HG02623 (cell line): ENCODE data around the gene EGFL7.
"Not testable (repeated sequence)": the region's sequence is repeated elsewhere in the genome, so short reads cannot be mapped to it uniquely, and the experiment has no call there.

Experiments used
- ATAC-seq: cut with Tn5 transposase; IDR thresholded peaks from one replicate; pipeline ENCODE4 v1.9.1; 2021; ENCODE audit warnings: moderate library complexity; ENCODE audit not compliant: unreplicated experiment

Gene EGFL7

DNA sequence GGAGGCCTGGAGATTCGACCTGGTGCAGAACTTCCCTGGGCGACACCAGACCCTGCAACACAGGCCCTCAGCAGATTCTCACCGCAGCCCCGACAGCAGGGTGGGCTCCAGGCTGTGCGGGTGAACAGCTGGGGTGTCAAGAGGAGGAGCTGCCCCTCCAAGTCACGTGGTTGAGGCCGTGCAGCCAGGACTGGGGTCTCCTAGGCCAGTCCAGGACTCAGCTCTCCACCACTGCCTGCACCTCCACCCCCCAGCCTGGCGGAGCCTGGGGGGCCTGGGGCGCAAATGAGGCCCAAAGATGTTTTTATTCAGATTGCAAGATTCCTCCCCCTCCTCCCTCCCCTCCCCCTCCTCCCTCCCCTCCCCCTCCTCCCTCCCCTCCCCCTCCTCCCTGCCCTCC lies 33.8 kb downstream of the EGFL7 start:
- ATAC-seq: no peak

DNA sequence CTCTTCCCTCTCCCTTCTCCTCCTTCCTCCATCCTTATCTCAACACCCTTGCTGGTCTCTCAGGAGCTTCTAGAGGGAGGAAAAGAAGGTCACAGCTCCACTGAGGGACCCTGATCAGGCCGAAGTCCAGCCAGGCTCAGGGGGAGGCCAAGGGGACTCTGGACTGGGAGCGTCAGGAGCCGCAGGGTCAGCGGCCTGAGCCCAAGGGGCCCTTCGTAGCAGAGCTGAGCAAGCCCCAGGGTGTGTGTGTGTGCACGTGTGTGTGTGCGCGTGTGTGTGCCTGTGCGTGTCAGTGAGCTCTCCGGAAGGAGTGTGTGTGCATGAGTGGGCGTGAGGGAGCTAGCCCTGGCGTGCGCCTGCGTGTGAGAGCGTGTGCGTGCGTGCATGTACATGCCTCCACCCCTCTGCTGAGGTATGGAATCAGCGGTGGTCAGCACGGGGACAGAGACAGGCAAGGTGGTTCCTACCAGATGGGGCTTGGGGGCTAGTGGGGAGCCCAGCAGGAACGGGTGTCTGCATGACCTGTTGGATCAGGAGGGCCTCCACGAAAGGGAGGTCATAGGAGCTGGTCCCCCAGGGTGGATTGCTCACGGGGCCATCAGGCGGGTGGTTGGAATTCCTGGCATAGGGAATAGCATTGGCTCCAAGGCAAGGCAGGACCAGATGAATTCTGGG lies 34.6 kb downstream of the EGFL7 start:
- no peak for ATAC-seq

DNA sequence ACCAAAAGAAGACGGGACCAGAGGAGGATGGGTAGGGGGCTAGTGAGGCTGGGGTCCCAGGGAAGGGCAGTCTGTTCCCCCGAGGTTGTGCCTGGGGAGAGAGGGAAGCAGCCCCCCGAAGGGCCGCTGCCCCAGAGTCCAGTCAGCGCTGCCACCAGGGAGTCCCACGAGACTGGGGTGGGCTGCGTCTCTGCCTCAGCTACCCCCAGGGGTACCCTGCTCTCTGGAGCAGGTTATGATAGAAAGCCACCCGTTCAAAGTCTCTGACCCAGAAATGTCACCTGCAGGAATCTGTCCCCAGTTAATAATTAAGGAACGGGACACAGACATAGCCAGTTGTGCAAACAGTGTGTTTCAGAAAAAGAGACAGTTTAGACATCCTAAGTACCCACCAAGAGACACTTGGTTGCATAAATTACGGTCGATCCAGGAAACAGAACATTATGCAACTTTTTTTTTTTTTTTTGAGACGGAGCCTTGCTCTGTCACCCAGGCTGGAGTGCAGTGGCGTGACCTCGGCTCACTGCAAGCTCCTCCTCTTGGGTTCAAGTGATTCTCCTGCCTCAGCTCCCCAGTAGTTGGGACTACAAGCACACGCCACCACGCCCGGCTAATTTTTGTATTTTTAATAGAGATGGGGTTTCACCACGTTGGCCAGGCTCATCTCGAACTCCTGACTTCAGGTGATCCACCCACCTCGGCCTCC lies 35.3 kb downstream of the EGFL7 start:
- no peak for ATAC-seq

DNA sequence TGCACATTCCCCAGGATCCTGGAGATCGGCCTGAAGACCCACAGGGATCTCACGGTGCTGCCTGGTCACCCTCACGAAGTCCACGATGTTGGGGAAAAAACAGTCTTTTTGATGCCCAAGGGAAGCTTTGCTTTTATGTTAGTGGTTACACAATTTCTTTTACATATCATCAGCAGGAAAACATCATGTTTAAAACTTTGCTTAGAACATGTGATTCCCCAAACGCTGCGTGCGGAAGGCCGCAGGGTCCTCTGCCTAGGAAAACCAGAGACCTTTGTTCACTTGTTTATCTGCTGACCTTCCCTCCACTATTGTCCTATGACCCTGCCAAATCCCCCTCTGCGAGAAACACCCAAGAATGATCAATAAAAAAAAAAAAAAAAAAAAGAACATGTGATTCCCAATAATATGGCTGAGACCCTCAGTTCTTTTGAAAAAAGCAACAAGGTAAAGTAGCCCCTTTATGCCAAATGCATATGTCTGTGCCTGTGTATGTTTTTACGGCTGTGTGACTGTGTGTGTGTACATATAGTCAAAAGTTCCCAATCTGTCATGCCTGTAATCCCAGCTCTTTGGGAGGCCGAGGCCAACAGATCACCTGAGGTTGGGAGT lies 36.0 kb downstream of the EGFL7 start:
- no peak for ATAC-seq

DNA sequence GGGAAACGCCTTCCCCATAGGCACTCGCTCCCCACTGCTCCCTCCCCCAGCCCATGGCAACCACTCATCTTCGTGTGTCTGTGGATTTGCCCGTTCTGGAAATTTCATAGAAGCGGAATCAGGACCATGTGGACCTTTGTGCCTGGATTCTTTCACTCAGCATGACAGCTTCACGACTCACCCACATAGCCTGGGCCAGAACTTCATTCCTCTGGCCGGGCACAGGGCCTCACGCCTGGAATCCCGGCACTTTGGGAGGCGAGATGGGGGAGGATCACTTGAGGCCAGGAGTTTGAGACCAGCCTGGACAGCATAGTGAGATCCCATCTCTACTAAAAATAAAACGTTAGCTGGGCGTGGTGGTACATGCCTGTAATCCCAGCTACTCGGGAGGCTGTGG lies 37.6 kb downstream of the EGFL7 start:
- no peak for ATAC-seq

DNA sequence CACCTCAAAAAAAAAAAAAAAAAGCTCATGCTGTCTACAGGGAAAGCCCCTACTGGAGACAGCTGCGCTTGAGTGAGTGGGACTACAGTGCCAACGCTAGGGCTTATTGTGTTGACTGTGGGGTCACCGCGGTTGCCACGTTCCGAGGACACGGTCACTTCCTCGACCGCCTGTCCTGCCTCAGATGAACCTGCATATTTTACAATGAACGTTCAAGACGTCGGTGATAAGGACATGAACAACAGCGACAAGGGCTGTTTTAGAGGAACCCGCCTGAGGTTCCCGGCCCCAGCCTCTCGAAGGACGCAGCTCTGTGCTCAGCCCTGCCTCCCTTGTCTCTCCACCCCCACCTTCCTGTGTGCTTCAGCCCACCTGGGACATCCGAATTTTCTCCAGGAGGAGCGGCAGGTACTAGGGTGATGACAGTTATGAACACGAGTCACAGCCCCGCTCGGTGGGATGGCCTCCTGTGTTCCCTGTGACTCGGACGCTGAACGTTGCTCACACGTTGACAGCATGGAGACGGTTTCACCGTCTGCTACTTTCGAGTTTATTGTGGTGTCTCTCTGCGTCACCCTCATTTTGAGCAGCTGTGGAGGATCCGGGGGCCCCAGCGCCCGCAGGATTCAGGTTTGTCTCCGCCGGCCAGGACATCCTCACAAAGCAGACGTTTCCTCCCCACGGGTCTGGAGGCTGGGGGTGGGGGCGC lies 38.4 kb downstream of the EGFL7 start:
- no peak for ATAC-seq

DNA sequence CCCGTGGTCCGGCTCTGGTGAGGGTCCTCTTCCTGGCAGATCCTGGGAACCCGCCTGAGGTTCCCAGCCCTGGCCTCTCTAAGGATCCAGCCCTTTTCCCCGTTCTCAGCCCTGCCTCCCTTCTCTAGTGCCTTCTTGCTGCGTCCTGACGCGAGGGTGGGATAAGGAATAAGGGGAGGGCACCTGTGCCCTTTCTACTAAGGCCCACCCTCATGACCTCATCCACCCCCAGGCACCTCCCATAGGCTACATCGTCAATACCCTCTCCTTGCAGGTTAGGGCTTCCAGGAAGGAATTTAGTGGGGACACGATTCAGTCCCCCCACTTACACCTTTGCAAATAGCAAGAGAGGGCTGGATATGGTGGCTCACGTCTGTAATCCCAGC lies 38.9 kb downstream of the EGFL7 start:
- no peak for ATAC-seq

DNA sequence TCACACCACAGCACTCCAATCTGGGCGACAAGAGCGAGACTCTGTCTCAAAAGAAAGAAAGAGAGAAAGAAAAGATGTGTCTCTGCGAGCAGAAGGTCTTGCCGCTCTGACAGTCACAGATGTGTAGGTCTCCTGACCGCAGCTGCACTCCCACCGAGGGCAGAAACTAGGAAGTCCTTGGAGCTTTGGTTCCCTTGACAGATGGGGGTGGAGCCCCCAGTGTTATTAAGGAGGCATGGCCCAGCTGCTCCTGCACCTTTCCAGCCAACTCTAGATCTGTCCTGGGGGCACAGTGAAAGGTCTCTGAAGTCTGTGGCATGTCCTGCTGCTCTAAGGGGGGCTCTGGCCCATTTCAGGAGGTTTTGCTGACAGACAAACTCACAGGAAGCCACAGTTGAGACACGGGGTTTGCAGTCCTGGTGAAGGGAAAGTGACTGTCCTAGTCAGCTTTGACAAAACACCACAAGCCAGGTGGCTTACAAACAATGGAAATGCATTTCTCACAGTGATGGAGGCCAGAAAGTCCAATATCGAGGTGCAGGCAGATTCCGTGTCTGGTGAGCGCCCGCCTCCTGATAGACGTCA lies 40.7 kb downstream of the EGFL7 start:
- ATAC-seq: no peak

DNA sequence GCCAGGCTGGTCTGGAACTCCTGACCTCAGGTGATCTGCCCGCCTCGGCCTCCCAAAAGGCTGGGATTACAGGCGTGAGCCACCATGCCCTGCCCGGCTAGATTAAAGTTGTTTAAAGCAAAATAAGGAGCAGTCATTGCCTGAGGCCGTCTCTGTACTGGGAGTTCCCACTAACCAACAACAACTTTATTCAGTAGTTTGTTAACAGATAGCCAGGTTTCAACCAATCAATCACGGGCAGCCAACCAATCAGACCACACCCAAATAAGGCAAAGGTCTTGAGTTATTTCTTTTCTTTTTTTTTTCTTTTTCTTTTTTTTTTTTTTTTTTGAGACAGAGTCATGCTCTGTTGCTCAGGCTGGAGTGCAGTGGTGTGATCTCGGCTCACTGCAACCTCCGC lies 42.0 kb downstream of the EGFL7 start:
- not testable (repeated sequence) for ATAC-seq

DNA sequence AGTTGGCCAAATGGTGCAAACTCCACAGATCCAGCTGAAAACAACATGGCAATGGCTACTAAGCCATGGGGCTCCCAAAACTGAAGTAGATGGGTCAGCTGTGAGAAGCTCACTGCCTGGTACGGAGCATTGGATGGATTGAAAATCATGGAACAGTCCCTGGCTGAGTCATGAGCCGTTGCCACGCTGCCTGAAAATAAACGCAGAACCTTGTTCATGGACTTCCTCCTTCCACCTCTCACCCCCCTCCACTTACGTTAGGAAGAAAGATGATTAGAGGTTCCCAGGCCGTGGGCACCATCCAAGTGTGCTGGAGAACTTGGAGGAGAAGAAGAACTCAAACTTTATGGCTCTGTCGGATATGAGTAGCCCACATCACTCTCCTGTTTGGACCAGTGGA lies 42.8 kb downstream of the EGFL7 start:
- ATAC-seq: no peak

DNA sequence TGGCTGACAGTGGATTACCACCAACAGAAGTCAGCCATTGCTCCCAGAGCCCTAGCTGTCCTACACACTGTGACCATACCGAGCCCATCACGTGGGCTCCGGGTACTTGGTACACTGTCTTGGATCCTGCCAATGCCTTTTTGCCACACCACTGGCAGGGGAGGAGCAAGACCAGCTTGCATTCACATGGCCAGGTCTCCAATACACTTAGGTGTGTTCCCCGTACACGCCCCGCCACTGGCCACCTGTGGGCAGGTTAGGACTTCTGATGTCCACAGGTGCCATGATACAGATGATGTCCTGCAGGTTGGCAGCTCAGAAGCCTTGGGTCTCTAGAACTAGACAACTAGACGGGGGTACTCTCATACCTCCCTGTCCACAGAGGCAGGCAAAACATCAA lies 44.3 kb downstream of the EGFL7 start:
- ATAC-seq: no peak

DNA sequence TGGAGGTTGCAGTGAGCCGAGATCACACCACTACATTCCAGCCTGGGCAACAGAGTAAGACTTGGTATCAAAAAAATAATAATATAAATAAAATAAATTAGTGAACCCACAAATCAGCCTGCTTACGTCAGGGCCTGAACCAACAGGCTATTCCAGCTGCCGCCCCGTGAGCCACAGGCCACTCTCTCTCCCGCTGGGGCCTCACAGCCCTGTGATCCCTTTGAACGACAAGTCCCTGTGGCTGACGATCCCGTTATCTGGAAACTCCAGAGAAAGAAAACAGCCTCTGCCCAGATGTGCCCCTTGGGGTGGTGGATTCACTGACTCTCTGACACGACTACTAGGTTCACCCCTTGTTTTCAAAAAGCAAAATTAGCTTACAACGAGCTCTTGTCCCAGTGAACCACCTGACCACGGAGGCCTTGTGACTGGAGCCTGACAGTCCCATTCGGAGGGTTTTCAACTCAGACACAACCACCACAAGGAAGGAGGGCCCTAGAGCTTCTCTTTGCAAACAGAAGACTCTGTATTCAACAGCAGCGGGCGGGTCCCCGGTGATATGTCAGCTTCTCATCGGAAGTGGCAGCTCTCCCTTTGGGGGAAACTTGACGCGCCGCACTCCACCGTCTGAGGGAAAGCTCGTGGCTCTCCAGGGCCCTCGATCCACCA lies 45.3 kb downstream of the EGFL7 start:
- no peak for ATAC-seq

DNA sequence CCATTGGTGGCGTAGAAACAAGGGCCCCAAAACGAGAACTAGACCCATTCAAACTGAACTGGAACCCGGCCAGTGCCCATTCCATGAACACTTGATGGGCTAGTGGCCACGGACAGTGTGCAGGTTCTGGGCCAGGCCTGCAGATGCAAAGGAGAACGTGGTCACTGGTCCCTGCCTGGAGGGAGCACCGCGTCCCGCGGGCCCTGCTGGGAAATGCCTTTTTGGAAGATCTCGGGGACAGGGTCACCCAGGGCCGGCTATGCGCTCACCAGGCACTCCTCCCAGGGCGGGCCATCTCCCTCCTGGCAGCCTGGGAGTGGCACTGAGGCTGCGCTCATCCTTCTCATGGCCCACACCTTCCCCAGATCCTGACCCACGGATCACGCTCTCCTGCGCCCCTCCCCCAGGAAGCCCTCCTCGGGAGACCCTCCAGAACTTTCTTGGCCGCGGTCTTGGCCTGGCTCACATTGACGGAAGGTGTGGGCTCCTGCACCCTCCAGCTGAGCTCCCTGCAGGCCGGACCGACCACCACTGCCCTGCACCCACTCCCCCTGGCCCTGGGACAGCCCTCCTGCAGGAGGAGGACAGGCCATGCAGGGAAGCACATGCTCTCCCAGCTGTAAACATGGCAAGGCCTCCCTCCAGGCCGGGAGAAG lies 46.9 kb downstream of the EGFL7 start:
- ATAC-seq: no peak

DNA sequence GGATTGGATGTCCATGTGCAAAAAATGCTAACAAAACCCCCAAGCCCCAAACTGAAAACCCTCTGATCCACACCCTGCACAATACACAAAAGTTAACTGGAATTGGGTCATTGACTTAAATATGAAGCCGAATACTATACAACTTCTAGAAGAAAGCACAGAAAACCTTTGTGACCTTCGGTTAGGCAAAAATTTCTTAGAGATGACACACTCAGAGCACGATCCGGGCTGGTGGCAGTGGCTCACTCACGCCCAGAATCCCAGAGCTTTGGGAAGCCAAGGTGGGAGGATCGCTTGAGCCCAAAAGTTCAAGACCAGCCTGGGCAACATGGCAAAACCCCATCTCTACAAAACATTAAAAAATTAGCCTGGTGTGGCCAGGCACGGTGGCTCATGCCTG lies 47.8 kb downstream of the EGFL7 start:
- ATAC-seq: no peak

DNA sequence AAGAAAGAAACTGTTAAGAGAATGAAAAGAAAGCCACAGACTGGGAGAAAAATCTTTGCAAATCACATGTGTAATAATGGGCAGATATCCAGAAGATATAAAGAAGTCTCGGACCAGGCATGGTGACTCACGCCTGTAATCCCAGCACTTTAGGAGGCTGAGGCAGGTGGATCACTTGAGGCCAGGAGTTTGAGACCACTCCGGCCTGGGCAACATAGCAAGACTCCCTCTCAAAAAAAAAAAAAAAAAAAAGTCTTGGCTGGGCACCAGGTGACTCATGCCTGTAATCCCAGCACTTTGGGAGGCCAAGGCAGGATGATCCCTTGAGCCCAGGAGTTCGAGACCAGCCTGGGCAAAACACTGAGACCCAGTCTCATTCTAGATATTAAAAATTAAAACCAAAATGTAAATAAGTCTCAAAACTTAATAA lies 48.5 kb downstream of the EGFL7 start:
- not testable (repeated sequence) for ATAC-seq

DNA sequence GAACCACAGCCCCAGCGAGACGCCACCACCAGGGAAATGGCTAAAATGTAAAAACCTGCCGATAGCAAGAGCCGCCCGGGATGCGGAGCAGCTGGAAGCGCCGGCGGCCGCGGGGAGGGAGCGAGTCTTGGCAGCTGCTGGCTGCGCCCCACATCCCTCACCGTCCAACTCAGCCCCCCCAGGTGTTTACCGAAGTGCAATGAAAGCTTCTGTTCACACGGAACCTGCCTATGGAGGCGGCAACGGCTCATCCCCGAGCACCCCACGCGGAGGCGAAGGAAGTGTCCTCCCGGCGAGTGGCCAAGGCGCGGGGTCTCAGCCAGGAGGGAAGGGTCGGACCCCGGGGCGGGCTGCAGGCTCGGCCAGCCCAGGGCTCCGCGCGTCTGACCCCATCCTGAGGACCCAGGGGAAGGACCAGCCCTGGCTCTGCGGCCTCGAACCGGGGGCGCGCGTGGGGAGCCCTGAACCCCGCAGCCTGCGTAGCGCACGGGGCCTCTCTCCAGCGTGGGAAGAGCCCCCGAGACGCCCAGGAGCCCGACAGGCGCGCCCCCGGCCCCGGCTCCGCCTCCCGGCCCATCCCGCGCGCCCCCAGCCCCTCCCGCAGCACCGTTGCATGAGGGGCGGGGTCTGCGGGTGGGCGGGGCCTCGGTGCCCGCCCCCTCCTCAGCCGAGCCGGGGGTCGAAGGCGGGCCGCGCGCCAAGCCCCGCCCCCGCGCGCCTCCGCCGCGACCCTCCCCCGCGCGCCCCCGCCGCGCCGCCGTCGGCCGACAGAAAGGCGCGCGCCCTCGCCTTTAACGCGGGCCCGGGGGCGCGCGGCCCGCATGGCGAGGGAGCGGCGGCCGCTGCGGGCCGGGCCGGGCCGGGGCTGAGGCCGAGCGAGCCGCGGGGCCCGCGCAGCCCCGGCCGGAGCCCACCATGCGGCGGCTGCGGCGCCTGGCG lies 49.3 kb downstream of the EGFL7 start, which contains the start of gene DIPK1B:
Gene DIPK1B (plus strand): TSS at position 822 of the 939 bp plus-strand sequence. CDS start 94 bp downstream, at position 916.
- no peak for ATAC-seq

DNA sequence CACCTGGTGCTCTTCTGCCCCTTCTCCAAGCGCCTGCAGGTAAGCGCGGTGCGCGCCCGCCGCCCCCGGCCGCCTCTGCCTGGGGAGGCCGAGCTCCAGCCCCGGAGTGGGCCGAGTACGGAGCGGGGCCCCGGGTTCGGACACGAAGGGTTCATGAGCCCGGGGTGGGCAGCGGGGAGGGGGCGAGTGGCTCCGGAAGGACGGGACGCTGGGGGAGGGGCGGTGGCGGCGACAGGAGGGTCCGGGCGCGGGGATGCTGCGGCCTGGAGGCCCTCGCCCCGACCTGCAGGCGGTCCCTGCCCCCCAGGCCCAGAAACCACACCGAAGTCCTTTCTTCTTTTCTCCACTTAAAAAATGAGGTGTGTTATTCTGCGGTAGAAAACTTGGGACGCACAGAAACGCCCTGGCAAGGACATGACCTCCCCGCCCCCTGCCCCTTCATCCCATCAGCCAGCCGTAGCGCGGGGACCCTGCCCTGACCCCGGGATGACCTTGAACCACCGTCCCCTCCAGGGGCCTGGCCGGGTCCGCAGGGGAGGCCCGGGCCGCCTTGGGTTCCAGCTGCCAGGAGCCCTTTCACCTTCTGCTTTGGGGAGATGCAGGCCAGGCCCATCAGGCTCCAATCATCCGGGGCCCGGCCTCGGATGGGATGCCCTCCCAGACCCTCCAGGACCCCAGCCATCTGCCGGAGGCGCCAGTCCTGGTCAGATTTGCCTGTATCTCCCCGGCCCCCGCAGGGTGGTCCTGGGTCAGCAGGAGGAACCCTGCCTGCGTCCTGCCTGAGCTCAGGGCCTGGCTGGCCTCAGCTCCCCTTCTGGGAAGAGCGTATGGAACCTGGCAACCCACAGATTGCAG lies 50.2 kb downstream of the EGFL7 start:
- ATAC-seq: no peak

DNA sequence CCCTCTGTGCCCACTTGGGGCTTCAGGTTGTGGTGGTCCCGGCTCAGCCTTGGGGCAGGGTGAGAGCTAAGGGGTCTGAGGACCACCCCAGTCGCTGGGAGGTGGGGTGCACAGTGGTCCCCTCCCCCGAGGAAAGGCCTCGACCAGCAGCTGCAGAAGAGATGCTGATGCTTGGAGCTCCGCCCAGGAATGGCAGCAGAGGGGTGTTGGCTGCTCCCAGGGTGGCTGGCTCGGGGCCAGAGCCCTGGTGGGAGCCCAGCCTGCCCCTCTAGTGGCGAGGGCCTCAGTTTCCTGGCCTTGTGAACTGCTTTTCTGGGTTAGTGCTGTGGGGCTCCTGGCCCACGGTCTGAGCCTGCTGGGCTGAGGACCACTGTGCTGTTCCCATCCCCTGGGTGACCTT lies 50.8 kb downstream of the EGFL7 start:
- no peak for ATAC-seq
